GM12875 (cell line): ENCODE measurements around the gene SCAP.

Experiments
- H3K4me3 ChIP-seq: one replicate; pipeline ENCODE4 v1.5.1; 2011; ENCODE audit warnings: low read depth, low read length, control low read depth
- TF ChIP-seq, protein P1 (sequence below): IDR thresholded peaks from 2 replicates; pipeline ENCODE4 v1.5.1; 2011; ENCODE audit warnings: low read depth, mild to moderate bottlenecking, control low read depth, inconsistent platforms, low read length, moderate library complexity, borderline replicate concordance; ENCODE audit not compliant: insufficient read depth

SCAP gene

DNA sequence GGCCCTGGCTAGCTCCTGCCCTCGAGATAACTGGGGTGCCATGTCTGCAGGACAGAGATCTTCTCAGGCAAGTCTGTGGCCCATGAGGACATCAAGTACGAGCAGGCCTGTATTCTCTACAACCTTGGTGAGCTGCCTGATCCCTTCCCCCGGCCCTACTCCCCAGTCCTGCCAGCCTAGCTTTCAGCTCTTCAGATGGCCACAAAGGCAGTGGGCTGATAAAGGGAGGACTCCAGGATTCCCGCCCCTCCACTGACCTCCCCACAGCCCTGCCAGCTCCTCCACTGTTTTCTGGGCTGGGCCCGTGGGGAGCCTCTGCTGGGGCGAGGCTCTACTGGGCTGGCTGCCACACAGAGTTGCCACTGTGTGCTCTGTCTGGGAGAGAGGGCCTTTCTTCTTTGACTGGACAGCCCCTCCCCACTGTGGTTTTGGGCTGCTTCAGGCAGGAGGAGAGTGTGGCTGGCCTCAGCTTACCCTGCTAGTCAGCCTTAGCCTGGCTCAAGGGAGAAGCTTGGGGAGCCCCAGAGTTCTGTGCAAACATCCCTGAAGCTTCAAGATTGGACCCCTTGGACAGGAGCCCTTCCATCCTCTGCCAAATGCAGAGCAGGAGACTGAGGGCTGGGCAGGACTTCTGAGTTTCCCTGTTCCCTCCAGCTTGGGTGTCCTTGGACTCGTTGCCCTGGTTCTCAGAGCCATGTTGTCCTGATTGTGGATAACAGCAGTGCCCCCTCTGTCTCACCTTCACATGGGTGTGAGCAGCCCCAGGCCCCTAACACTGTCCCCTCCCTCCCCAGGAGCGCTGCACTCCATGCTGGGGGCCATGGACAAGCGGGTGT is 70.6 kb downstream of the SCAP start:
- H3K4me3 ChIP-seq = no peak overlapping the region
- TF ChIP-seq, protein P1, sequence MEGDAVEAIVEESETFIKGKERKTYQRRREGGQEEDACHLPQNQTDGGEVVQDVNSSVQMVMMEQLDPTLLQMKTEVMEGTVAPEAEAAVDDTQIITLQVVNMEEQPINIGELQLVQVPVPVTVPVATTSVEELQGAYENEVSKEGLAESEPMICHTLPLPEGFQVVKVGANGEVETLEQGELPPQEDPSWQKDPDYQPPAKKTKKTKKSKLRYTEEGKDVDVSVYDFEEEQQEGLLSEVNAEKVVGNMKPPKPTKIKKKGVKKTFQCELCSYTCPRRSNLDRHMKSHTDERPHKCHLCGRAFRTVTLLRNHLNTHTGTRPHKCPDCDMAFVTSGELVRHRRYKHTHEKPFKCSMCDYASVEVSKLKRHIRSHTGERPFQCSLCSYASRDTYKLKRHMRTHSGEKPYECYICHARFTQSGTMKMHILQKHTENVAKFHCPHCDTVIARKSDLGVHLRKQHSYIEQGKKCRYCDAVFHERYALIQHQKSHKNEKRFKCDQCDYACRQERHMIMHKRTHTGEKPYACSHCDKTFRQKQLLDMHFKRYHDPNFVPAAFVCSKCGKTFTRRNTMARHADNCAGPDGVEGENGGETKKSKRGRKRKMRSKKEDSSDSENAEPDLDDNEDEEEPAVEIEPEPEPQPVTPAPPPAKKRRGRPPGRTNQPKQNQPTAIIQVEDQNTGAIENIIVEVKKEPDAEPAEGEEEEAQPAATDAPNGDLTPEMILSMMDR = no peak

DNA sequence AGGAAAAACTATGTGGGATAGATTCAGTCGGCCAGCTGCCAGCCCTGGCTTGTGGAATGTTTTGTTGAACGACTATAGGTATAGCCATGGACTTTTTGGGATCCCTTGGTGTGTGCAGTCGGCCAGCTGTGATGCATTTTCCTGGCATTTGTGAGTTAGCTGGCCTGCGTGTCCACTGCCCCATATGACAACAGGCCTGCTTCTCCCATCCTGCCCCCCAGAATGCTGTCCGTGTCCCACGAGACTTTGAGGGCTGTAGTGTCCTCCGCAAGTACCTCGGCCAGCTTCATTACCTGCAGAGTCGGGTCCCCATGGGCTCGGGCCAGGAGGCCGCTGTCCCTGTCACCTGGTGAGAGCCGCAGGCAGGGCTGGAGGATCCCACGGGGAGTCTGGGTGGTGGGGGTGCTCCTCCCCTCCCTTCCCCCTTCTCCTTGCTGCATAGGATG is 71.3 kb downstream of the SCAP start:
- TF ChIP-seq, protein P1 = no peak
- no peak overlapping the region for H3K4me3 ChIP-seq

DNA sequence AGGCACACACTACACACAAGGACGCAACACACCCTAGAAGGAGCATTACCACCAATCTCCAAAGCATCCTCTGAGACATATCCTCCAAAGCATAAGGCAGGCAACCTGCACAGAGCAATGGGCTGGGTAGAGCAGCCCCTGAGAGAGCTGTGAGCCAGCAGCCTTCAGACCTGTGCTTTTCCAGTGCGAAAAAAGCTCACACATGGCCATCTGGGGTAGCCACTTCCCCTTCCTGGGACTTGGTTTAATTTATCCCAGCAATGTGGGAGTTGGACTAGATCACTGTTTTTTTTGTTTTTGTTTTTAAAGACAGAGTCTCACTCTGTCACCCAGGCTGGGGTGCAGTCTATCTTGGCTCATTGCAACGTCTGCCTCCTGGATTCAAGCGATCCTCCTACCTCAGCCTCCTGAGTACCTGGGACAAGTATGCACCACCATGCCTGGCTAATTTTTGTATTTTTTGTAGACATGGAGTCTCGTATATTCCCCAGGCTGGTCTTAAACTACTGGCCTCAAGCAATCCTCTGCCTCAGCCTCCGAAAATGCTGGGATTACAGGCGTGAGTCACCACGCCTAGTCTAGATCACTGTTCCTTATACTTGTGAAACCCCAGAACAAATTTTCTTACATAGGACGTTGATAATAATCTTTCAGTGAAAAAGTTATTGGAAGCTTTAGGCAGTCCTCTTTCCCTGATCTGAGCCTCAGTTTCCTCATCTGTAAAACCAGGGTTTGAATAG is 76.0 kb downstream of the SCAP start:
- no peak overlapping the region for H3K4me3 ChIP-seq
- TF ChIP-seq, protein P1 = no peak

DNA sequence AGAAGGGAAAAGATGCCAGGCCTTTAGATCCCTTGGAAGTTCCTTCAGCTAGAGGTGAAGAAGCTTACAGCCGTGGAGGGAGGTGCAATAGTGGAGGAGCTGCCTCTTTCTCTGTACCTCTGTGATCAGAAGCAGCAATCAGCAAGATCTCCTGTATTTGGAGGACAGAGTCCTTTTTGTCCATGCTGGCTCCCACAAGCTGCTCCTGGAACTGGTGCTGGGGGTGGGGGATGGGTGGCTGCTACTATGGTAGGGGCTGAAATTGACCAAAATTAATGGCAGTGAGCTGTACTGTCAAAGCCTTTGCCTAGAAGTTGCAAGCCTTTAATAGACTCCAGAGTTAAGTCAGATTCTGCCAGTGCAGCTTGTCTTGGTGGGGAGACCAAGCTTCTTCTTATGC is 76.7 kb downstream of the SCAP start:
- H3K4me3 ChIP-seq = no peak overlapping the region
- TF ChIP-seq, protein P1 = no peak

DNA sequence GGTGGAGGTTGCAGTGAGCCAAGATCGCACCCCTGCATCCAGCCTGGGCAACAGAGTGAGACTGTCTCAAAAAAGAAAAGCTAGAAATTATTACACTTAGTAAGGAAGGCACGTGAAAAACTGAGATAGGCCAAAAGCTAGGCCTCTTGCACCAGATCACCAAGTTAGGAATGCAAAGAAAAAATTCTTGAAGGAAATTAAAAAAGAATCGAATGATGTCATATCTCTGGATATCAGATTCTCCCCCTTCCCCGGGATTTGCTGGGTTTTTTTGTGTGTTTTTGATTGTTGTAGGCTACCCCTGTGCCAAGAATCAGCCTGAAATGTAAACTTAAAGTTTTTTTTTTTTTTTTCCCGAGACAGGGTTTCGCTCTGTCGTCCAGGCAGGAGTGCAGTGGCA is 77.5 kb downstream of the SCAP start:
- no peak overlapping the region for H3K4me3 ChIP-seq
- TF ChIP-seq, protein P1 = no peak

DNA sequence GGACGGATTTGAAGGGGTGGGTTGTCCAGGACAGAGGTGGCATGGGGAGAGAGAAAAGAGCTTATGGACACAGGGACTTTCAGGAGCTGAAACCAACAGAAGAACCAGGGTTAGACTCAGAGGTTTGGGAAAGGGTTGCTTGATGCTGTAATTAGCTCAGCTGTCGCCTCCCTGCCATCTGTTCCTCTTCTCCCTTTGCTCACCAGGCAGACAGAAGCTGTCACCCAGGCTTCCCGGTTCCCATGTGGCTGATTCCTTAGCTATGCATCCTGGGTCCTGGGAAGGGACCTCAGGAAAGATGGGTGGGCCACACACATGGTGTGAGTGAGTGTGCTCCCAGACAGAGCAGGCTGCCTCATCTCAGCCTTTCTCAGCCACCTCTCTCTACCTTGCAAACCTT is 80.9 kb downstream of the SCAP start:
- H3K4me3 ChIP-seq = no peak overlapping the region
- TF ChIP-seq, protein P1 = no peak
